B cell (primary cell): Measurements from ENCODE around the gene ZNF750. TPM values are rescaled to one million over a fixed set of nuclear protein-coding genes. Genes with fewer than 3 reads are reported as not detected.

ENCODE experiments used
- ATAC-seq: fragments of 200-7000 bp; cut with Tn5 transposase; one replicate; pipeline ENCODE4 v1.10.0; 2021; ENCODE audit warnings: low read depth, mild to moderate bottlenecking, moderate number of reproducible peaks, moderate library complexity
- CTCF ChIA-PET: fragments of 350-600 bp; sonication (Branson Sonifier 250); formaldehyde crosslinking; loops from one replicate; lab custom pipeline; 2021; ENCODE audit warnings: antibody characterized with exemption, inconsistent platforms; lab: Charles Lee
- POLR2A ChIA-PET: fragments of 350-600 bp; sonication (Branson Sonifier 250); formaldehyde crosslinking; loops from one replicate; lab custom pipeline; 2021; ENCODE audit warnings: antibody characterized with exemption; lab: Charles Lee
- DNase-seq: peaks from one replicate; pipeline ENCODE4 v3.0.0; 2013
- H2AFZ ChIP-seq: 2 replicates; pipeline ENCODE4 v1.6.1; 2012; ENCODE audit warnings: mild to moderate bottlenecking, low read depth, low read length; ENCODE audit not compliant: insufficient read depth, poor library complexity, severe bottlenecking
- H3K27ac ChIP-seq, 2 donors: 1 replicate in 1 of 2; 2 replicates in 1 of 2; pipeline ENCODE4 v1.5.1; 2012 to 2013; ENCODE audit warnings: low read length in 2 of 2, mild to moderate bottlenecking in 2 of 2, moderate library complexity in 1 of 2
- H3K27me3 ChIP-seq, 4 experiments: fragments of 200-600 bp in 1 of 4; sonication (generic) in 1 of 4; replicated peaks in 1 of 4; 1 replicate in 2 of 4; 2 replicates in 2 of 4; pipeline versions ENCODE4 v1.6.1 to v1.7.0; 2013 to 2016; ENCODE audit warnings: low read length in 3 of 4, mild to moderate bottlenecking in 2 of 4, mixed read lengths in 1 of 4, moderate library complexity in 1 of 4; ENCODE audit not compliant: insufficient read depth in 4 of 4, control insufficient read depth in 3 of 4; ENCODE audit errors: control extremely low read depth in 1 of 4
- H3K36me3 ChIP-seq, 2 experiments: replicated peaks in 1 of 2; 1 replicate in 1 of 2; 2 replicates in 1 of 2; pipeline versions ENCODE4 v1.6.1 to v1.7.1; 2013; ENCODE audit warnings: low read length in 1 of 2; ENCODE audit not compliant: insufficient read depth in 2 of 2, control insufficient read depth in 1 of 2; ENCODE audit errors: control extremely low read depth in 1 of 2, extremely low read depth in 1 of 2
- H3K4me1 ChIP-seq, 2 donors: fragments of 200-600 bp in 1 of 2; sonication (generic) in 1 of 2; 1 replicate in 1 of 2; 2 replicates in 1 of 2; pipeline versions ENCODE4 v1.5.1 to v1.6.1; 2013 to 2017; ENCODE audit warnings: low read length in 2 of 2; ENCODE audit not compliant: control insufficient read depth in 2 of 2, insufficient read depth in 2 of 2
- H3K4me2 ChIP-seq: replicated peaks from 2 replicates; pipeline ENCODE3; 2012; ENCODE audit warnings: mild to moderate bottlenecking, low read depth, low read length; ENCODE audit not compliant: poor library complexity, severe bottlenecking
- H3K4me3 ChIP-seq, 5 experiments: fragments of 200-600 bp in 1 of 5; sonication (generic) in 1 of 5; 1 replicate in 3 of 5; 2 replicates in 2 of 5; pipeline versions ENCODE4 v1.5.1 to v1.7.0; 2011 to 2016; ENCODE audit warnings: low read length in 4 of 5, mild to moderate bottlenecking in 4 of 5, low read depth in 2 of 5, control low read depth in 1 of 5, moderate library complexity in 1 of 5; ENCODE audit not compliant: insufficient read depth in 1 of 5; ENCODE audit errors: control extremely low read depth in 1 of 5, extremely low read depth in 1 of 5
- H3K79me2 ChIP-seq: fragments of 200-600 bp; sonication (generic); one replicate; pipeline ENCODE4 v1.6.0; 2016; ENCODE audit warnings: low read length; ENCODE audit not compliant: control insufficient read depth, insufficient read depth
- H3K9ac ChIP-seq: fragments of 200-600 bp; sonication (generic); 2 replicates; pipeline ENCODE4 v1.6.1; 2017; ENCODE audit warnings: mild to moderate bottlenecking, low read length, moderate library complexity
- H3K9me3 ChIP-seq, 3 donors: one replicate each; pipeline versions ENCODE4 v1.6.1 to v1.7.1; 2013; ENCODE audit warnings: low read length in 2 of 3; ENCODE audit not compliant: control insufficient read depth in 2 of 3, insufficient read depth in 1 of 3; ENCODE audit errors: control extremely low read depth in 1 of 3
- H4K20me1 ChIP-seq: 2 replicates; pipeline ENCODE4 v1.6.0; 2012; ENCODE audit warnings: mild to moderate bottlenecking, low read length; ENCODE audit not compliant: insufficient read depth, control insufficient read depth, poor library complexity, severe bottlenecking
- H3K27ac Mint-ChIP-seq: one replicate; pipeline ENCODE4 v1.8.0; 2021; ENCODE audit warnings: mixed read lengths
- H3K27me3 Mint-ChIP-seq: one replicate; pipeline ENCODE4 v1.8.0; 2021; ENCODE audit warnings: mixed read lengths
- H3K4me1 Mint-ChIP-seq: one replicate; pipeline ENCODE4 v1.8.0; 2021; ENCODE audit warnings: mixed read lengths
- H3K4me3 Mint-ChIP-seq: one replicate; pipeline ENCODE4 v1.8.0; 2021; ENCODE audit warnings: mixed read lengths
- H3K9me3 Mint-ChIP-seq: one replicate; pipeline ENCODE4 v1.8.0; 2022; ENCODE audit warnings: mixed read lengths; ENCODE audit not compliant: insufficient read depth
- CTCF ChIP-seq: fragments of 200-600 bp; IDR thresholded peaks from one replicate; pipeline ENCODE4 v1.8.0; 2022; ENCODE audit warnings: antibody characterized with exemption, mild to moderate bottlenecking
- EZH2 ChIP-seq: IDR thresholded peaks from 2 replicates; pipeline ENCODE4 v1.6.1; 2012; ENCODE audit warnings: borderline replicate concordance, low read depth, mild to moderate bottlenecking, moderate library complexity, low read length; ENCODE audit not compliant: insufficient read depth, poor library complexity, severe bottlenecking
- WGBS: methylation state at CpG from one replicate; pipeline ENCODE4 v1.1.5; 2013; ENCODE audit warnings: missing lambda C conversion rate; ENCODE audit not compliant: insufficient coverage; 5-methylcytosine and 5-hydroxymethylcytosine counted together
- intact Hi-C: fragments of 100-400 bp; cut with micrococcal nuclease; formaldehyde crosslinking; loops from one replicate; pipeline ENCODE4 v1.10.0; 2022
- polyA plus RNA-seq: library from polyadenylated mRNA; depleted of rRNA; stranded (reverse); fragments of >200 nt; gene quantifications from 2 replicates; pipeline ENCODE4 v1.2.3, GENCODE V29; 2012
- total RNA-seq, 2 donors: library from RNA; stranded (reverse); fragments of 120-200 nt in 1 of 2; gene quantifications; 1 replicate in 1 of 2; 2 replicates in 1 of 2; pipeline versions ENCODE4 v1.2.3 to v1.2.4, GENCODE V29; 2013 to 2022

Gene ZNF750
- total and polyA plus RNA-seq, 2 donors (not counting 1 experiment from before 2014, with no cell fraction given), result not detected

- no peak overlapping the region for H3K4me2 ChIP-seq
- H3K27me3 ChIP-seq, result peaks cover 0 to 32% (median 0%) of the 10 kb centered on the region in 4 experiments
- no peak for DNase-seq
- Mint-ChIP-seq H3K27me3 (peaks cover 8% of the 10 kb centered on the region), H3K9me3 (no peaks in the 10 kb centered on the region), H3K27ac (no peak overlapping the region), H3K4me3 (no peak overlapping the region), H3K4me1 (peaks cover 71% of the 10 kb centered on the region)
- H3K27ac ChIP-seq, result no peak overlapping the region
- intact Hi-C loops, result no loop called here
- POLR2A ChIA-PET, result interaction anchor here (0.5 to 1.1 kb wide), 2 partner anchors 8 to 276 kb away, joined by 3 read pairs; no protein-coding TSS in a partner anchor
- H3K4me1 ChIP-seq, result peaks cover 71 to 73% of the 10 kb centered on the region in 2 donors
- H3K79me2 ChIP-seq, result peaks cover 44% of the 10 kb centered on the region
- TF ChIP-seq EZH2 (no peak), CTCF (no peak)
- 80% methylated on average over 9 of the region's 11 CpGs for WGBS
- peaks cover 74% of the 10 kb centered on the region for H4K20me1 ChIP-seq
- H3K9me3 ChIP-seq, result peaks cover 0 to 14% (median 0%) of the 10 kb centered on the region in 3 donors
- no peak overlapping the region for H3K9ac ChIP-seq
- H2AFZ ChIP-seq, result no peak overlapping the region
- no peaks in the 10 kb centered on the region for H3K36me3 ChIP-seq
- ATAC-seq, result no peak
- no peak overlapping the region for H3K4me3 ChIP-seq
- CTCF ChIA-PET, result interaction anchor here (3.6 to 3.8 kb wide), 2 partner anchors 9 to 51 kb away, joined by 22 to 39 read pairs; no protein-coding TSS in a partner anchor
These were observed 29.7 kb upstream of the ZNF750 start for GRCh38 chr17:82869536-82869935.

- Histone ChIP-seq H3K36me3 (no peaks in the 10 kb centered on the region), H3K4me2 (no peak overlapping the region), H3K4me1 (peaks cover 79 to 80% of the 10 kb centered on the region in 2 donors), H2AFZ (no peak overlapping the region), H4K20me1 (peaks cover 80% of the 10 kb centered on the region), H3K27ac (no peak overlapping the region), H3K4me3 (no peak overlapping the region), H3K27me3 (peaks cover 0 to 28% (median 0%) of the 10 kb centered on the region in 4 experiments), H3K79me2 (peaks cover 39% of the 10 kb centered on the region), H3K9ac (no peak overlapping the region), H3K9me3 (peaks cover 0 to 14% (median 0%) of the 10 kb centered on the region in 3 donors)
- WGBS, result 95% methylated on average over 21 of the region's 21 CpGs
- peaks cover 79% of the 10 kb centered on the region for H3K4me1 Mint-ChIP-seq
- H3K9me3 Mint-ChIP-seq, result no peaks in the 10 kb centered on the region
- POLR2A ChIA-PET, result no interaction called here
- CTCF ChIA-PET, result interaction anchor here (3.6 to 3.8 kb wide), 2 partner anchors 8 to 50 kb away, joined by 22 to 39 read pairs; no protein-coding TSS in a partner anchor
- peaks cover 8% of the 10 kb centered on the region for H3K27me3 Mint-ChIP-seq
- H3K27ac Mint-ChIP-seq, result peak overlapping the region; percentile 4
- TF ChIP-seq EZH2, result no peak
- DNase-seq (no peak), ATAC-seq (no peak)
- intact Hi-C loops, result no loop called here
- peak overlapping the region; percentile 33 for H3K4me3 Mint-ChIP-seq
These were observed 28.9 kb upstream of the ZNF750 start for GRCh38 chr17:82868715-82869131.
